ENCODE results near the gene DOCK4. TPM values are rescaled to one million over a fixed set of nuclear protein-coding genes. Genes with fewer than 3 reads are reported as not detected.

The DOCK4 gene
- total and polyA plus RNA-seq, 10 of the 15 experiments (the other 5 are each of a cell fraction or from before 2014, with no cell fraction given) = 0.03 to 0.73 (median 0.38) TPM

- Histone ChIP-seq H3K4me2 (ENCODE audit: control insufficient read depth, insufficient read depth) (no peak overlapping the region), H2AFZ (ENCODE audit: control insufficient read depth, low read depth, low read length) (no peak overlapping the region), H3K4me1 (ENCODE audit: control insufficient read depth, insufficient read depth, low read length) (no peaks in the 10 kb centered on the region), H3K9me3 (replicated peaks; ENCODE audit: control insufficient read depth, insufficient read depth, low read length) (no peaks in the 10 kb centered on the region), H3K9ac (ENCODE audit: control insufficient read depth, insufficient read depth, low read length) (no peak overlapping the region), H3K36me3 (ENCODE audit: control insufficient read depth in 2 of 2, insufficient read depth in 2 of 2, low read length in 1 of 2) (no peaks in the 10 kb centered on the region), H3K79me2 (ENCODE audit: control insufficient read depth, insufficient read depth, low read length) (no peaks in the 10 kb centered on the region), H3K27ac (ENCODE audit: control insufficient read depth, insufficient read depth) (no peak overlapping the region), H3K4me3 (no peak overlapping the region), H4K20me1 (ENCODE audit: control insufficient read depth, insufficient read depth) (no peaks in the 10 kb centered on the region), H3K27me3 (replicated peaks in 1 of 2; ENCODE audit: control insufficient read depth in 2 of 2, insufficient read depth in 2 of 2, low read length in 1 of 2) (no peaks in the 10 kb centered on the region)
- ChIA-PET SMC1A (ENCODE audit: uncharacterized antibody, unreplicated experiment) (interaction anchor here (0.6 to 1.9 kb wide), 5 partner anchors 11 to 744 kb away, joined by 3 to 11 read pairs (median 4); no protein-coding TSS in a partner anchor), POLR2A (no interaction called here), RAD21 (ENCODE audit: unreplicated experiment) (interaction anchor here (0.6 to 2.8 kb wide), 4 partner anchors 10 to 704 kb away, joined by 4 to 18 read pairs (median 6); no protein-coding TSS in a partner anchor), CTCF (interaction anchor here (0.6 to 4.7 kb wide), 10 partner anchors 9 to 746 kb away, joined by 3 to 40 read pairs (median 4); no protein-coding TSS in a partner anchor)
- FAIRE-seq (no peak), DNase-seq (ENCODE audit: low read depth, low spot score) (no peak), ATAC-seq (peak; percentile 96)
- no TSS peak for BruUV-seq (replicated peaks)
- WGBS (ENCODE audit: insufficient coverage, insufficient replicate concordance, low lambda C conversion rate, missing lambda C conversion rate) = 2% methylated on average over 4 of the region's 4 CpGs
- intact Hi-C loops (cut with micrococcal nuclease; ENCODE audit: unreplicated experiment) (loop anchor here (1.0 kb wide), 2 partner anchors 103 to 744 kb away; no protein-coding TSS in a partner anchor), in situ Hi-C loops (cut with MboI) (loop anchor here (25.0 kb wide), 1 partner anchor 1135 kb away; no protein-coding TSS in a partner anchor)
- no peak for TF ChIP-seq TCF7 (IDR thresholded peaks at IDR 0.05; ENCODE audit: borderline replicate concordance)
- no peak for TF ChIP-seq ZNF217 (IDR thresholded peaks at IDR 0.05)
- no peak for TF ChIP-seq NFIC (IDR thresholded peaks at IDR 0.05; ENCODE audit: low read depth, low read length)
- no peak for TF ChIP-seq BCL3 (IDR thresholded peaks at IDR 0.05; ENCODE audit: borderline replicate concordance, insufficient read depth, low read depth, low read length, poor library complexity, severe bottlenecking)
- no peak for TF ChIP-seq SREBF1 (IDR thresholded peaks at IDR 0.05; ENCODE audit: low read length)
- TF ChIP-seq E2F8 (IDR thresholded peaks at IDR 0.05; ENCODE audit: low read depth, partially characterized antibody) = no peak
- TF ChIP-seq ESRRA (IDR thresholded peaks at IDR 0.05; ENCODE audit: low read length) = no peak
- TF ChIP-seq NKRF (conservative IDR thresholded peaks at IDR 0.05) = no peak
- no peak for TF ChIP-seq SMAD5 (IDR thresholded peaks at IDR 0.05; ENCODE audit: low read depth)
- no peak for TF ChIP-seq BHLHE40 (IDR thresholded peaks at IDR 0.05; ENCODE audit: borderline replicate concordance in 1 of 2, low read depth in 2 of 2, low read length in 1 of 2)
- TF ChIP-seq CTCF (IDR thresholded peaks at IDR 0.05 in 2 of 3, conservative IDR thresholded peaks at IDR 0.05 in 1 of 3; ENCODE audit: control insufficient read depth in 2 of 3, extremely low read depth in 1 of 3, insufficient read depth in 1 of 3, low read depth in 3 of 3, low read length in 3 of 3) = peak; percentile 61 to 88 (median 81)
- no peak for TF ChIP-seq YBX1 (IDR thresholded peaks at IDR 0.05)
- TF ChIP-seq MTA3 (IDR thresholded peaks at IDR 0.05; ENCODE audit: borderline replicate concordance, low read length) = no peak
- TF ChIP-seq RAD21 (IDR thresholded peaks at IDR 0.05; ENCODE audit: insufficient read depth, low read depth, low read length) = peak; percentile 69
- TF ChIP-seq YY1 (IDR thresholded peaks at IDR 0.05; ENCODE audit: low read depth, low read length) = peak; percentile 51; the same call in 1 of the 2 replicates
- TF ChIP-seq SMC3 (IDR thresholded peaks at IDR 0.05; ENCODE audit: borderline replicate concordance, low read length) = peak; percentile 64; the same call in 1 of the 2 replicates
These were observed 454.1 kb downstream of the DOCK4 start for GRCh38 chr7:111752022-111752582.
